Heart left ventricle (tissue), 13 donors: Measurements from ENCODE around the gene FAM219B.

Experiments used
- CTCF ChIP-seq, 12 donors: fragments of 200-600 bp; sonication (generic) in 4 of 12; IDR thresholded peaks; one replicate each; pipeline versions ENCODE4 v1.5.0 to v1.8.0; 2018 to 2022; ENCODE audit warnings: antibody characterized with exemption in 12 of 12, mild to moderate bottlenecking in 5 of 12
- POLR2A ChIP-seq, 2 donors: fragments of 450-650 bp; IDR thresholded peaks; one replicate each; pipeline ENCODE4 v1.6.1; 2017; ENCODE audit warnings: antibody characterized with exemption in 2 of 2, mild to moderate bottlenecking in 2 of 2, moderate library complexity in 2 of 2
- donor health status: ischemic (EF 13 %, LVEDD 7.1; RV severe dilation, severe dysfunction).
- donor health status: DM: no; HTN: yes; CAD: no.
- donor health status: DM: no; HTN: no; CAD: no.
- donor health status: ischemic (EF 25% LVEDD 6.9; RV normal size, moderate dysfunction).
- donor health status: ischemic (EF 25% LVEDD 5.7; RV mildly dilated, moderate dysfunction).
- donor health status: ischemic (EF 35%, LVEDD 5.7; RV mildly dilated, moderate dysfunction).
- donor health status: nonischemic (EF 11% LVEDD 7.7; RV severe dilation, severe dysfunction).
- donor health status: DM: yes; HTN: yes; CAD: no.
- donor health status: PGD.
- donor health status: ischemic (EF 29% LVEDD 5.4; RV normal size, mild dysfunction).
- donor health status: nonischemic (EF 23%, LVEDD 6.1; RV moderate dilation, normal function).

- TF ChIP-seq CTCF (IDR thresholded peaks at IDR 0.05) (no peak), POLR2A (IDR thresholded peaks at IDR 0.05) (no peak)
Measured at GRCh38 chr15:74870436-74871215, 36.0 kb downstream of the FAM219B start.
